CD14-positive monocyte (primary cell): Measurements from ENCODE around the gene STX10. TPM values are rescaled to one million over a fixed set of nuclear protein-coding genes. Genes with fewer than 3 reads are reported as not detected.

Source experiments
- DNase-seq, 3 donors: peaks; one replicate each; pipeline ENCODE4 v3.0.0-alpha.2; 2011 to 2022
- H2AFZ ChIP-seq: 2 replicates; pipeline ENCODE4 v1.6.0; 2012; ENCODE audit warnings: mild to moderate bottlenecking, low read depth, low read length, inconsistent platforms; ENCODE audit not compliant: insufficient read depth, poor library complexity, severe bottlenecking
- H3K27ac ChIP-seq, 2 donors: 1 replicate in 1 of 2; 2 replicates in 1 of 2; pipeline ENCODE4 v1.5.1; 2012 to 2013; ENCODE audit warnings: low read length in 2 of 2, control low read depth in 1 of 2, inconsistent platforms in 1 of 2, low read depth in 1 of 2, mild to moderate bottlenecking in 1 of 2
- H3K27me3 ChIP-seq, 2 donors: one replicate each; pipeline versions ENCODE4 v1.6.0 to v1.6.1; 2011 to 2013; ENCODE audit warnings: low read length in 2 of 2; ENCODE audit not compliant: control insufficient read depth in 2 of 2, insufficient read depth in 2 of 2
- H3K36me3 ChIP-seq, 2 donors: replicated peaks in 1 of 2; 1 replicate in 1 of 2; 2 replicates in 1 of 2; pipeline versions ENCODE4 v1.5.1 to v1.6.1; 2012 to 2013; ENCODE audit warnings: low read length in 2 of 2, control low read depth in 1 of 2, inconsistent platforms in 1 of 2, mild to moderate bottlenecking in 1 of 2; ENCODE audit not compliant: insufficient read depth in 2 of 2, control insufficient read depth in 1 of 2
- H3K4me1 ChIP-seq, 2 donors: 1 replicate in 1 of 2; 2 replicates in 1 of 2; pipeline versions ENCODE4 v1.5.1 to v1.6.1; 2012 to 2013; ENCODE audit warnings: low read length in 2 of 2, control low read depth in 1 of 2, inconsistent platforms in 1 of 2, mild to moderate bottlenecking in 1 of 2, moderate library complexity in 1 of 2; ENCODE audit not compliant: insufficient read depth in 2 of 2, control insufficient read depth in 1 of 2
- H3K4me2 ChIP-seq: replicated peaks from 2 replicates; pipeline ENCODE3; 2012; ENCODE audit warnings: low read length, moderate library complexity, mild to moderate bottlenecking; ENCODE audit not compliant: poor library complexity, severe bottlenecking; ENCODE audit errors: extremely low read depth
- H3K4me3 ChIP-seq, 3 experiments: fragments of 200-600 bp in 1 of 3; sonication (generic) in 1 of 3; replicated peaks in 1 of 3; 1 replicate in 2 of 3; 2 replicates in 1 of 3; pipeline ENCODE4 v1.5.1; 2011 to 2013; ENCODE audit warnings: low read length in 3 of 3, mild to moderate bottlenecking in 3 of 3, control low read depth in 2 of 3, low read depth in 2 of 3, inconsistent platforms in 1 of 3, moderate library complexity in 1 of 3
- H3K79me2 ChIP-seq: 2 replicates; pipeline ENCODE4 v1.6.0; 2012; ENCODE audit warnings: mild to moderate bottlenecking, control low read depth, inconsistent platforms, low read length, moderate library complexity; ENCODE audit not compliant: insufficient read depth
- H3K9ac ChIP-seq: 2 replicates; pipeline ENCODE4 v1.6.0; 2017; ENCODE audit warnings: low read length, mild to moderate bottlenecking; ENCODE audit not compliant: insufficient read depth, poor library complexity, severe bottlenecking
- H3K9me3 ChIP-seq, 2 donors: replicated peaks in 1 of 2; 1 replicate in 1 of 2; 2 replicates in 1 of 2; pipeline versions ENCODE4 v1.5.1 to v1.6.1; 2012 to 2013; ENCODE audit warnings: low read length in 2 of 2, control low read depth in 1 of 2; ENCODE audit not compliant: control insufficient read depth in 1 of 2, insufficient read depth in 1 of 2
- H4K20me1 ChIP-seq: 2 replicates; pipeline ENCODE4 v1.6.0; 2012; ENCODE audit warnings: mild to moderate bottlenecking, low read length, control low read depth, moderate library complexity; ENCODE audit not compliant: insufficient read depth
- H3K27ac Mint-ChIP-seq, 7 donors: one replicate each; pipeline ENCODE4 v1.8.0; 2020; ENCODE audit warnings: mild to moderate bottlenecking in 7 of 7, mixed read lengths in 7 of 7, moderate library complexity in 6 of 7, inconsistent platforms in 2 of 7
- H3K27me3 Mint-ChIP-seq, 3 donors: one replicate each; pipeline ENCODE4 v1.8.0; 2021 to 2022; ENCODE audit warnings: low read depth in 3 of 3, mild to moderate bottlenecking in 3 of 3, mixed read lengths in 3 of 3, moderate library complexity in 3 of 3, inconsistent platforms in 1 of 3
- H3K36me3 Mint-ChIP-seq, 2 donors: one replicate each; pipeline ENCODE4 v1.8.0; 2020; ENCODE audit warnings: mixed read lengths in 2 of 2, inconsistent platforms in 1 of 2, mild to moderate bottlenecking in 1 of 2
- H3K4me1 Mint-ChIP-seq: one replicate; pipeline ENCODE4 v1.8.0; 2020; ENCODE audit warnings: mild to moderate bottlenecking, mixed read lengths
- H3K4me3 Mint-ChIP-seq, 2 donors: one replicate each; pipeline ENCODE4 v1.8.0; 2020; ENCODE audit warnings: mild to moderate bottlenecking in 2 of 2, mixed read lengths in 2 of 2, moderate library complexity in 1 of 2
- H3K9me3 Mint-ChIP-seq, 7 donors: one replicate each; pipeline ENCODE4 v1.8.0; 2020 to 2022; ENCODE audit warnings: mixed read lengths in 7 of 7, mild to moderate bottlenecking in 6 of 7, moderate library complexity in 6 of 7, inconsistent platforms in 2 of 7
- CTCF ChIP-seq: fragments of 200-600 bp; IDR thresholded peaks from one replicate; pipeline ENCODE4 v1.8.0; 2022; ENCODE audit warnings: antibody characterized with exemption, mild to moderate bottlenecking
- WGBS: methylation state at CpG from one replicate; pipeline ENCODE4 v1.1.5; 2013; ENCODE audit warnings: missing lambda C conversion rate; ENCODE audit not compliant: insufficient coverage; 5-methylcytosine and 5-hydroxymethylcytosine counted together
- intact Hi-C, 2 donors: fragments of 100-400 bp; cut with micrococcal nuclease; formaldehyde crosslinking; loops; one replicate each; pipeline versions ENCODE4 v1.15.0 to v1.15.1; 2023
- polyA plus RNA-seq, 3 donors: library from polyadenylated mRNA; depleted of rRNA in 1 of 3; unstranded in 2 of 3; stranded (reverse) in 1 of 3; fragments of 300-500 nt in 2 of 3; fragments of >200 nt in 1 of 3; fragmentation: Illumina TruSeq in 2 of 3; gene quantifications; 1 replicate in 2 of 3; 2 replicates in 1 of 3; pipeline ENCODE4 v1.2.3, GENCODE V29; 2012 to 2021

STX10 gene
- polyA plus RNA-seq, 3 donors = 158 to 392 (median 172) TPM

GRCh38 chr19:13115936-13116281 is 34.3 kb downstream of the STX10 start:
- Histone ChIP-seq H3K9me3 (no peaks in the 10 kb centered on the region), H3K4me1 (peaks cover 37 to 50% of the 10 kb centered on the region in 2 donors), H3K4me2 (peak overlapping the region; percentile 87), H3K4me3 (peak overlapping the region; percentile 58 to 98 (median 82)), H4K20me1 (peaks cover 21% of the 10 kb centered on the region), H3K79me2 (peaks cover 41% of the 10 kb centered on the region), H3K9ac (peak overlapping the region; percentile 76), H3K36me3 (peaks cover 5 to 16% of the 10 kb centered on the region in 2 donors), H3K27me3 (no peaks in the 10 kb centered on the region), H3K27ac (peak overlapping the region; percentile 9 to 69), H2AFZ (peak overlapping the region; percentile 89)
- peak overlapping the region; percentile 15 to 95 (median 87) for H3K27ac Mint-ChIP-seq
- H3K4me1 Mint-ChIP-seq = peaks cover 44% of the 10 kb centered on the region
- H3K36me3 Mint-ChIP-seq = peaks cover 7 to 19% of the 10 kb centered on the region in 2 donors
- intact Hi-C loops = loop anchor here in 1 of 2 donors (5.0 kb wide), 1 partner anchor 36 kb away; the partner anchor contains the start of genes IER2 and STX10
- 3% methylated on average over 17 of the region's 18 CpGs for WGBS
- DNase-seq = no peak
- peaks cover 0 to 3% (median 0%) of the 10 kb centered on the region in 3 donors for H3K27me3 Mint-ChIP-seq
- H3K4me3 Mint-ChIP-seq = peak overlapping the region; percentile 91 to 95
- no peak for TF ChIP-seq CTCF
- no peaks in the 10 kb centered on the region for H3K9me3 Mint-ChIP-seq

- H3K79me2 ChIP-seq = peaks cover 21% of the 10 kb centered on the region
- intact Hi-C loops = no loop called here
- 96% methylated on average over 9 of the region's 10 CpGs for WGBS
Measured at GRCh38 chr19:13112555-13112954, 37.6 kb downstream of the STX10 start.

More at GRCh38 chr19:13112555-13112954, 37.6 kb downstream of the STX10 start:
- no peak for DNase-seq
- no peak overlapping the region for H3K4me3 Mint-ChIP-seq
- H3K4me1 ChIP-seq = peaks cover 19 to 23% of the 10 kb centered on the region in 2 donors
- H3K27me3 Mint-ChIP-seq = peaks cover 0 to 3% (median 2%) of the 10 kb centered on the region in 3 donors
- H3K4me2 ChIP-seq = no peak overlapping the region
- no peaks in the 10 kb centered on the region for H4K20me1 ChIP-seq
- H3K36me3 Mint-ChIP-seq = peaks cover 15 to 34% of the 10 kb centered on the region in 2 donors
- H3K36me3 ChIP-seq = peaks cover 20 to 25% of the 10 kb centered on the region in 2 donors
- peaks cover 19% of the 10 kb centered on the region for H3K4me1 Mint-ChIP-seq
- no peak overlapping the region for H3K9ac ChIP-seq
- H3K9me3 Mint-ChIP-seq = no peaks in the 10 kb centered on the region
- no peak overlapping the region for H2AFZ ChIP-seq
- H3K9me3 ChIP-seq = no peaks in the 10 kb centered on the region
- H3K4me3 ChIP-seq = no peak overlapping the region
- no peak overlapping the region for H3K27ac ChIP-seq
- TF ChIP-seq CTCF = no peak
- no peak overlapping the region for H3K27ac Mint-ChIP-seq
- no peaks in the 10 kb centered on the region for H3K27me3 ChIP-seq
